HG03139 (cell line): ENCODE measurements around the gene PDE9A.

ENCODE experiments used
- ATAC-seq: cut with Tn5 transposase; IDR thresholded peaks from one replicate; pipeline ENCODE4 v1.9.1; 2021; ENCODE audit not compliant: unreplicated experiment

Gene PDE9A

GRCh38 chr21:42768324-42769121, 115.1 kb downstream of the PDE9A start:
- no peak for ATAC-seq

DNA sequence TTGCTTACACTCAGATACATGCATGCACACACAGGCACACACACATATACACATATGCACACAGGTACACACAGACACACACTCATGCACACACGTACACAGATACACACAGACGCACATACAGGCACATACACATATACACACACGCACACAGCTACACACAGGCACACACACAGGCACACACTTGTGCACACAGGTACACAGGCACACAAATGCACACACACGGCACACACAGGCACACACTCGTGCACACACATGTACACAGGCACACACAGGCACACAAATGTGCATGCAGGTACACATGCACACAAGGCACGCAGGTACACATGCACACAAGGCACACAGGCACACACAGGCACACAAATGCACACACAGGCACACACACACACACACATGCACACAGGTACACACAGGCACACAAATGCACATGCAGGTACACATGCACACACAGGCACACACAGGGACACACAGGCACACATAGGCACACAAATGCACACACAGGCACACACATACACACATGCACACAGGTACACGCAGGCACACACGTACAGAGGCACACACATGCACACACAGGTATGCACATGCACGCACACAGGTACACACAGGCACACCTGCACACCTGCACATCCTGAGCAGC, 115.9 kb downstream of the PDE9A start:
- ATAC-seq, result no peak

DNA sequence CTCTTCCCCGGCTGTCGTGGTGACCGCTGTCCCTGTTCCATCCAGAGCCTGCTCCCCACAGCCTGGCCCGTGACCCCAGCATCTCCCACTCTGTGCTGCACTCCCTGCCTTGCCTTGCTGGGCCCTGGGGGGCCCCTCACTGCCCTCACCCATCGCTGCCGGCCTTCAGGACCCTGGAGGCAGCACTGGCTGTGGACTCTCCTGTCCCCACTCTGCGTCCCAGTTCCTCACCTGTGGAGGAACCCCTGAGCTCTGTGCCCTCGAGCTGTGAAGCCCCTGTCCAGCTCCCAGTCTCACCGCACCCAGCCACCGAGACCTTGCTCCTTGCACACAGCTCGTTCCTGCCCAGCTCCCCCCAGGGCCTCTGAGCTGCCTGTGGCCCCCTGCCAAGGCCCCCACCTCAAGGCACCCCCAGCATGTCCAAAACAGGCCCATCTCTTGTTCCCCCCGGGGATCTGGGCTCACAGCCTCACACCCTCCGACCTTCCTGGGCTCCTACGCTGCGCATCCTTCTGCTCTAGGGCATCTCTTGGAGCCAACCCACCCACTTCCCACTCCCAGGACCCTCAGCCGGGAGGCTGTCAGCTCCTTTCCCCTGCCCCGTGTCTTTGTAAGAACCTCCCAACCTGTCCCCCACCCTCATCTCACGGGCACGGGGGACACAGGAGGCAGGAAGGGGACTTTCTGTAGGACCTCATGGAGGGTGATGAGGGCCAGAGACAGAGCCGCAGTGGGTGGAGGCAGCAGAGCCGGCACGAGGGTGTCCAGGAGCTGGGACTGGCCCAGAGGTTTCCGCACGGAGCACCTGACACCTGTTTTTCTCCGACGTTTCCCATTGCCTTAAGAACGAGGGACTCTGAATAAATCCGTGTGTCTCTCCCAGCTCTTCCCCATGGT, 116.6 kb downstream of the PDE9A start:
- no peak for ATAC-seq

GRCh38 chr21:42770717-42771502, 117.5 kb downstream of the PDE9A start:
- ATAC-seq, result no peak

DNA sequence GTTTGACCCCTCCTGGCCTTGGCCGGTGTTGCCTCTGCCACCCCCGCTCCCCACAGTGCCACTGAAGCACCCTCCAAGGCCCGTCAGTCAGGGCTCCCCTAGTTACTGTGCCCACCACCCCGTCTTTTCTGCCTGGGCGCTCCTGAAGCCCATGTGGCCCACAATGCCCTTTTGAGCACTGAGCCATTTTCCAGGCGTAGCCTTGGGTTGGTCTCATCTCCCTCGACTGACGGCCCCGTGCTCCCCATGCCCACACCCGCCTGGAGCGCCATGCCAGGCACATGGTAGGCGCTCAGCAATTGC, 118.0 kb downstream of the PDE9A start:
- no peak for ATAC-seq

- ATAC-seq, result no peak
Measured at GRCh38 chr21:42775123-42775522, 121.7 kb downstream of the PDE9A start.

- no peak for ATAC-seq
Measured at GRCh38 chr21:42775891-42776290, 122.5 kb downstream of the PDE9A start.

DNA sequence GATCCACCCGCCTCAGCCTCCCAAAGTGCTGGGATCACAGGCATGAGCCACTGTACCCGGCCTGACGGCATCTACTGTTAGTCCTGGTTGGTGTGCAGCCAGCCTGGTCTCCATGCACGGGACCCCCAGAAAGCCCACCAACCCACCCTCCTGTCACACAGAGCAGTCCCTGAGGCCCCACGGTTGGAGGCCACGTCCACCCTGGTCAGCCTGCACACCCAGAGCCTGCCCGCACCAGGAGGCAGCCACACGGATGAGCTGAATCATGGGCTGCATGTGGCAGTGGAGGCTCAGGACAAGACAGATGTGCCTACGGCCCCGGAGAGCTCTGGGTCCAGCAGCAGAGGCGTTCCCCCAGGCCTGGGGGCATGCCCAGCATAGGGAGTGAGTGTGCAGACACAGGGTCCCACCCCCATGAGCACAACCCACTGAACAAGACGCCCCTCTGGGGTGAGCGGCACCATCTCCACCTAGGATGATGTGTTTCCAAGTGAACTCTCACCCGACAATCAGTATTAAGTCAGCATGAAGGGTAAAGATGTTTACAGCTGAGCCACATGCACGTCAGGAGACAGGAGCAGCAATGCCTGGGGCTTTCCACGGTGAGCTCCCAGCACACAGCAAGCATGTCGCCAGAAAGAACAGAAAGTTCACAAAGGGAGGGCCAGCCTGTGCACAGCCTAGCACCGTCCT, 123.8 kb downstream of the PDE9A start:
- no peak for ATAC-seq

DNA sequence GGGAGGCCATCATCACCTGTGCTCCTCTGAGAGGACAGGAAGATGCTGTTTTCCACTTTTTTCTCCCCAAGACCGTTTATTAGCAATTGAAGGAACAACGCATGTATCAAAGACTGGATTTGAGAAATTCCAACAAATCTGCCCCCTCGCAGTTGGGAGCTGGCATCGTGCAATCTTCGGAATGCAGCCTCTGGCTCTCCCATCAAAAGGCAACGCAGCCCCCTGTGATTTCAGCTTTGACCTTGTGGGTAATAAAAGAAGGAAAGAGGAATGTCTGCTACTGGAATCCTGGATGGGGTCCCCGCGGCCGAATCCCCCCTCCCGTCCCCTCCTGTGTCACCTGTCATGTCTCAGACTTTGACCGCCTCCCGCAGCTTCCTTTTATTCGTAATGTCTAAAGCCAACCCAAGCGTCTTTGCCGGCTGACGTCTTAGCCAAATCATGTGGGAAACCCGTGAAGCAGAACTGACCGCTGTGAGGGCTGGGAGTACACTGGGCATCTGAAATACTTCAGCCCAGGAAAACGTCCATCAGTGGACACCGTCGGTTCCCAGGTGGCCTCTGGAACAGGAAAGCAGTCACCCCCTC, 124.4 kb downstream of the PDE9A start:
- no peak for ATAC-seq

- ATAC-seq, result no peak
Measured at GRCh38 chr21:42779431-42779861, 126.0 kb downstream of the PDE9A start.

GRCh38 chr21:42780617-42781016, 127.2 kb downstream of the PDE9A start:
- no peak for ATAC-seq

DNA sequence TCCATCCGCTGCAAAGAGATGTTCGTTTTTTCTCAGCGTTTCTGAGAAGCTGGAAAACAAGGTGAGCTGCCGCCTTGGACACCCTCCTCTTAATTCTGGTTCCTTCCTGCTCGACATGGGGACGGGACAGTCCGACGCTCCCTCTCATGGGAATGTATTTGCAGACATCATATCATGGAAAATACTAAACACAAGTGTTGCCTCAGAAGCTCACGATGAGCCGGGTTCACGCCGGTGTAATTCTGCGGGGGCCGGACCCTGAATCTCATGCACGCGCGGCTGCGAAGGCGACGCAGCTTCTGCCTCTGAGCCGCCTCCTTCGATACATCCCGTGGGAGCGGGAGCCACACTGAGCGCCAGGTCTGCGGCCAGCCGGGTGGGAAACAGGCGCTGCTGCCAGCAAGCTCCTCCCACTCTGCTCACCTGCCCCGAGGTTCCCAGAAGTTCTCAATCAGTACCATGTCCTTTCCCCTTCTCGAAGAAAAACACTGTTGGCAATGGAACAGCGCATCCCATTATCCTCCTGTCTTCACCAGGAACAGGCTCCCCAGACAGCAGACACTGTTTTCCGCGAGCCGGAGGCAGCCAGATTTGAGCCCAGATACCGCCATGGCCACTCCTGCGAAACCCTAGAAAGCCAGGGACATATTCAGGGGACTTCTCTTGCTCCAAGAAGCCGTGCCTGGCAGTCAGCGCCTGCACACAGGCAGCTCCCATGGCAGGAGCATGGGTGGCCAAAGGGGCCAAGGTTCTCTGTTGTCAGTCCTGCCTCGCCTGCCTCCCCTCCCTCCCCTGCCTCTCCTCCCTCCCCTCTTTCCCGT, 127.9 kb downstream of the PDE9A start:
- ATAC-seq, result no peak

- ATAC-seq, result no peak
Measured at GRCh38 chr21:42781971-42782722, 128.7 kb downstream of the PDE9A start.

- no peak for ATAC-seq
Measured at GRCh38 chr21:42782723-42783242, 129.4 kb downstream of the PDE9A start.

- no peak for ATAC-seq
Measured at GRCh38 chr21:42784276-42784675, 130.9 kb downstream of the PDE9A start.

- ATAC-seq, result no peak
Measured at GRCh38 chr21:42784896-42785451, 131.6 kb downstream of the PDE9A start.

DNA sequence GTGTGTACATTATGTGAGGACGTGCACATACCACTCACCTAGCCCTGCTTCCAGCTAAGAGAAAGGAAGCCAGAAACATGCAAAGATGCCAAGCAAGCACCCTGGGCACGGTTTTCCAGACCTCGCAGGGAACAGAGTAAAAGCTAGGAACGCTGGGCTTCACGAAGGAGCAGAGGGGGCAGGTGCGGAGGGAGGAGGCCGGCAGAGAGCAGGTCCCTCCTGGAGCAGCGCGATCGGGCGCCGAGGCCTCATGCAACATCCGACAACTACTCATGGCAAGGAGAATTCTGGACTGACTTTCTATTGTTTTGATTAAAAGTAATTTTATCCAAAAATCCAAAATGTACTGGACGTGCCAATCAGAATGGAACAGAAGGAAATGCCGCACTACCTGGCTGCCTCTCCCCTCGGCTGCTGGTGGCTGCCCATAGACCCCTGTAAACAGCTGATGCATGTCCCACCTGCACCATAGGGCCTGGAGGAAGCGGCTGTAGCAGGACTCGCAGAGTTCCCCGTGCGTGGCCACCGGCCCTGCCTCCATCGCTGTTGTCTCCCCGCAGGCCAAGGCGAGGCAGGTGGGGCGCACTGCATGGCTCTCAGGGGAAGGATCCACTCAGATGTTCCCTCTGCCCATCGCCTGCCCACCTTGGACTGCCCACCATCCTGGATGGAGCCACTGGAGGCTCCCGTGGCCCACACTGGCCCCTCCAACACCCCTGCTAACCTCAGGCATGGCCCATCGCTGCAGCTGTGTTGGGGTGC, 132.4 kb downstream of the PDE9A start:
- ATAC-seq, result no peak
